Right forelimb (tissue), 1 donor: ENCODE measurements around the gene SHB.

ENCODE experiments used
- DNase-seq: peaks from one replicate; pipeline ENCODE4 v3.0.0-alpha.2; 2018

SHB gene

GRCh38 chr9:37984672-37985611, 84.1 kb downstream of the SHB start:
- DNase-seq: no peak

GRCh38 chr9:37984278-37984671, 84.8 kb downstream of the SHB start:
- DNase-seq: no peak

- DNase-seq: no peak
Observed at GRCh38 chr9:37983381-37984067, 85.5 kb downstream of the SHB start.

GRCh38 chr9:37979844-37980243, 89.2 kb downstream of the SHB start:
- no peak for DNase-seq

GRCh38 chr9:37978983-37979382, 90.0 kb downstream of the SHB start:
- DNase-seq: no peak

GRCh38 chr9:37978481-37978864, 90.6 kb downstream of the SHB start:
- DNase-seq: no peak

- no peak for DNase-seq
Observed at GRCh38 chr9:37977851-37978480, 91.1 kb downstream of the SHB start.

- DNase-seq: no peak
Observed at GRCh38 chr9:37976714-37977477, 92.1 kb downstream of the SHB start.

- no peak for DNase-seq
Observed at GRCh38 chr9:37975639-37976038, 93.4 kb downstream of the SHB start.

- DNase-seq: no peak
Observed at GRCh38 chr9:37974506-37975173, 94.4 kb downstream of the SHB start.

- no peak for DNase-seq
Observed at GRCh38 chr9:37972351-37972848, 96.6 kb downstream of the SHB start.

GRCh38 chr9:37971691-37972090, 97.3 kb downstream of the SHB start:
- DNase-seq: no peak

GRCh38 chr9:37971108-37971459, 97.9 kb downstream of the SHB start:
- no peak for DNase-seq

GRCh38 chr9:37970301-37971107, 98.5 kb downstream of the SHB start:
- no peak for DNase-seq

- no peak for DNase-seq
Observed at GRCh38 chr9:37969558-37970300, 99.3 kb downstream of the SHB start.

- DNase-seq: no peak
Observed at GRCh38 chr9:37969130-37969529, 99.9 kb downstream of the SHB start.

- DNase-seq: no peak
Observed at GRCh38 chr9:37968228-37968701, 100.8 kb downstream of the SHB start.

GRCh38 chr9:37967761-37968080, 101.3 kb downstream of the SHB start:
- no peak for DNase-seq

GRCh38 chr9:37967014-37967760, 101.8 kb downstream of the SHB start:
- DNase-seq: no peak
